H1 (cell line): ENCODE results near the gene INAVA. TPM values are rescaled to one million over a fixed set of nuclear protein-coding genes. Genes with fewer than 3 reads are reported as not detected.
A peak's percentile ranks its signal among the peaks of the same experiment; 100 is the strongest.

Experiments used
- CBX5 ChIP-seq: fragments of 300-800, 300-1000 bp; sonication (generic); IDR thresholded peaks from 2 replicates; pipeline ENCODE4 v1.7.1; 2016; ENCODE audit warnings: antibody characterized with exemption, low read length, low read depth
- CBX8 ChIP-seq: fragments of 300-800, 300-1000 bp; sonication (generic); IDR thresholded peaks from 2 replicates; pipeline ENCODE4 v1.7.1; 2016; ENCODE audit warnings: low read depth, low read length, borderline replicate concordance
- CHD1 ChIP-seq: IDR thresholded peaks from 2 replicates; pipeline ENCODE4 v1.6.1; 2012; ENCODE audit warnings: low read depth, low read length, improper control_type of control experiment
- E2F6 ChIP-seq: IDR thresholded peaks from 2 replicates; pipeline ENCODE4 v1.6.1; 2012; ENCODE audit warnings: inconsistent platforms
- RFX5 ChIP-seq: IDR thresholded peaks from 2 replicates; pipeline ENCODE4 v1.6.1; 2011; ENCODE audit warnings: low read depth, low read length, improper control_type of control experiment, borderline replicate concordance
- SAP30 ChIP-seq: fragments of 300-600 bp; sonication (generic); IDR thresholded peaks from 2 replicates; pipeline ENCODE4 v1.7.1; 2012; ENCODE audit warnings: low read length, moderate library complexity, mild to moderate bottlenecking, inconsistent platforms; ENCODE audit not compliant: insufficient read depth, insufficient replicate concordance
- SIN3A ChIP-seq, 2 experiments: IDR thresholded peaks in 1 of 2; conservative IDR thresholded peaks in 1 of 2; 2 replicates each; pipeline ENCODE4 v1.6.1; 2011 to 2012; ENCODE audit warnings: low read length in 2 of 2, improper control_type of control experiment in 1 of 2, low read depth in 1 of 2, mild to moderate bottlenecking in 1 of 2
- SP4 ChIP-seq: IDR thresholded peaks from 2 replicates; pipeline ENCODE4 v1.6.1; 2012; ENCODE audit warnings: low read length, inconsistent platforms
- SRF ChIP-seq: IDR thresholded peaks from 2 replicates; pipeline ENCODE4 v1.6.1; 2011; ENCODE audit warnings: mild to moderate bottlenecking, low read depth, low read length, moderate library complexity
- YY1 ChIP-seq: IDR thresholded peaks from 2 replicates; pipeline ENCODE4 v1.6.1; 2011; ENCODE audit warnings: low read depth, mild to moderate bottlenecking, low read length
- polyA plus RNA-seq, 7 experiments: library from polyadenylated mRNA; depleted of rRNA in 3 of 7; stranded (reverse) in 5 of 7; unstranded in 2 of 7; fragments of >200 nt in 5 of 7; fragments of 200-250 nt in 2 of 7; gene quantifications; 1 replicate in 5 of 7; 2 replicates in 1 of 7; 4 replicates in 1 of 7; pipeline versions ENCODE4 v1.2.1 to v1.2.3, GENCODE V29; 2011 to 2013; ENCODE audit warnings: missing spikeins in 2 of 7, mixed read lengths in 2 of 7
- total RNA-seq: library from RNA; stranded (reverse); fragmentation: NEBNext Ultra II Directional; extraction: Animal tissue kit (Norgen Biotek cat#: 25700); gene quantifications from 2 replicates; pipeline ENCODE4 v1.2.1, GENCODE V29; 2021
- TF ChIP-seq, protein P1 (sequence below): fragments of 300-600 bp; sonication (generic); IDR thresholded peaks from 2 replicates; pipeline ENCODE4 v1.7.1; 2012; ENCODE audit warnings: low read length, moderate library complexity, mild to moderate bottlenecking, inconsistent platforms; ENCODE audit not compliant: insufficient replicate concordance

INAVA gene
- total and polyA plus RNA-seq, 2 of the 8 experiments (the other 6 are each of a cell fraction or from before 2014, with no cell fraction given), result 46.8 to 49.3 TPM

DNA sequence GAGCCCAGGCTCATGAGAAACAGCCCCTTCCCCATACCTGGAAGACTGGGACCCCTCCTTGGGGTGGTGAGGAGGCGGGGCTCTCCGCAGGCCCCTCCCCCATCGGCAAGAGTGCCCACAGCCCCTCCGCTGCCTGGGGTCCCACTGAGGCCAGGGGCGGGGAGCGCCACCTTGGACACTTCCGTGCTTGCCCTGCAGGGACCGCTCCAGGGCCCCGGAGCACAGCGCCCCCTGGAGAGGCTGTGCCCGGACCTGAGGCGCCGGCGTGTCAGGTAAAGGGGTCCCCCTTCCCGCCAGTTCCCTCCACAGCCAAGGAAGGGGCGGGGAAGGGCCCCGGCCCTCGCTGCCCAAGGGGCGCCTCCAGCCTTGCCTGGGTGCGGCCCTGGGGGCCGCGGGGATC, 21.5 kb downstream of the INAVA start (continued):
- TF ChIP-seq SP4, result no peak
- TF ChIP-seq CBX5, result no peak
- no peak for TF ChIP-seq CHD1
- TF ChIP-seq E2F6, result peak; percentile 71; the same call in 1 of the 2 replicates
- no peak for TF ChIP-seq SRF
- no peak for TF ChIP-seq CBX8
- no peak for TF ChIP-seq YY1
- TF ChIP-seq, protein P1, sequence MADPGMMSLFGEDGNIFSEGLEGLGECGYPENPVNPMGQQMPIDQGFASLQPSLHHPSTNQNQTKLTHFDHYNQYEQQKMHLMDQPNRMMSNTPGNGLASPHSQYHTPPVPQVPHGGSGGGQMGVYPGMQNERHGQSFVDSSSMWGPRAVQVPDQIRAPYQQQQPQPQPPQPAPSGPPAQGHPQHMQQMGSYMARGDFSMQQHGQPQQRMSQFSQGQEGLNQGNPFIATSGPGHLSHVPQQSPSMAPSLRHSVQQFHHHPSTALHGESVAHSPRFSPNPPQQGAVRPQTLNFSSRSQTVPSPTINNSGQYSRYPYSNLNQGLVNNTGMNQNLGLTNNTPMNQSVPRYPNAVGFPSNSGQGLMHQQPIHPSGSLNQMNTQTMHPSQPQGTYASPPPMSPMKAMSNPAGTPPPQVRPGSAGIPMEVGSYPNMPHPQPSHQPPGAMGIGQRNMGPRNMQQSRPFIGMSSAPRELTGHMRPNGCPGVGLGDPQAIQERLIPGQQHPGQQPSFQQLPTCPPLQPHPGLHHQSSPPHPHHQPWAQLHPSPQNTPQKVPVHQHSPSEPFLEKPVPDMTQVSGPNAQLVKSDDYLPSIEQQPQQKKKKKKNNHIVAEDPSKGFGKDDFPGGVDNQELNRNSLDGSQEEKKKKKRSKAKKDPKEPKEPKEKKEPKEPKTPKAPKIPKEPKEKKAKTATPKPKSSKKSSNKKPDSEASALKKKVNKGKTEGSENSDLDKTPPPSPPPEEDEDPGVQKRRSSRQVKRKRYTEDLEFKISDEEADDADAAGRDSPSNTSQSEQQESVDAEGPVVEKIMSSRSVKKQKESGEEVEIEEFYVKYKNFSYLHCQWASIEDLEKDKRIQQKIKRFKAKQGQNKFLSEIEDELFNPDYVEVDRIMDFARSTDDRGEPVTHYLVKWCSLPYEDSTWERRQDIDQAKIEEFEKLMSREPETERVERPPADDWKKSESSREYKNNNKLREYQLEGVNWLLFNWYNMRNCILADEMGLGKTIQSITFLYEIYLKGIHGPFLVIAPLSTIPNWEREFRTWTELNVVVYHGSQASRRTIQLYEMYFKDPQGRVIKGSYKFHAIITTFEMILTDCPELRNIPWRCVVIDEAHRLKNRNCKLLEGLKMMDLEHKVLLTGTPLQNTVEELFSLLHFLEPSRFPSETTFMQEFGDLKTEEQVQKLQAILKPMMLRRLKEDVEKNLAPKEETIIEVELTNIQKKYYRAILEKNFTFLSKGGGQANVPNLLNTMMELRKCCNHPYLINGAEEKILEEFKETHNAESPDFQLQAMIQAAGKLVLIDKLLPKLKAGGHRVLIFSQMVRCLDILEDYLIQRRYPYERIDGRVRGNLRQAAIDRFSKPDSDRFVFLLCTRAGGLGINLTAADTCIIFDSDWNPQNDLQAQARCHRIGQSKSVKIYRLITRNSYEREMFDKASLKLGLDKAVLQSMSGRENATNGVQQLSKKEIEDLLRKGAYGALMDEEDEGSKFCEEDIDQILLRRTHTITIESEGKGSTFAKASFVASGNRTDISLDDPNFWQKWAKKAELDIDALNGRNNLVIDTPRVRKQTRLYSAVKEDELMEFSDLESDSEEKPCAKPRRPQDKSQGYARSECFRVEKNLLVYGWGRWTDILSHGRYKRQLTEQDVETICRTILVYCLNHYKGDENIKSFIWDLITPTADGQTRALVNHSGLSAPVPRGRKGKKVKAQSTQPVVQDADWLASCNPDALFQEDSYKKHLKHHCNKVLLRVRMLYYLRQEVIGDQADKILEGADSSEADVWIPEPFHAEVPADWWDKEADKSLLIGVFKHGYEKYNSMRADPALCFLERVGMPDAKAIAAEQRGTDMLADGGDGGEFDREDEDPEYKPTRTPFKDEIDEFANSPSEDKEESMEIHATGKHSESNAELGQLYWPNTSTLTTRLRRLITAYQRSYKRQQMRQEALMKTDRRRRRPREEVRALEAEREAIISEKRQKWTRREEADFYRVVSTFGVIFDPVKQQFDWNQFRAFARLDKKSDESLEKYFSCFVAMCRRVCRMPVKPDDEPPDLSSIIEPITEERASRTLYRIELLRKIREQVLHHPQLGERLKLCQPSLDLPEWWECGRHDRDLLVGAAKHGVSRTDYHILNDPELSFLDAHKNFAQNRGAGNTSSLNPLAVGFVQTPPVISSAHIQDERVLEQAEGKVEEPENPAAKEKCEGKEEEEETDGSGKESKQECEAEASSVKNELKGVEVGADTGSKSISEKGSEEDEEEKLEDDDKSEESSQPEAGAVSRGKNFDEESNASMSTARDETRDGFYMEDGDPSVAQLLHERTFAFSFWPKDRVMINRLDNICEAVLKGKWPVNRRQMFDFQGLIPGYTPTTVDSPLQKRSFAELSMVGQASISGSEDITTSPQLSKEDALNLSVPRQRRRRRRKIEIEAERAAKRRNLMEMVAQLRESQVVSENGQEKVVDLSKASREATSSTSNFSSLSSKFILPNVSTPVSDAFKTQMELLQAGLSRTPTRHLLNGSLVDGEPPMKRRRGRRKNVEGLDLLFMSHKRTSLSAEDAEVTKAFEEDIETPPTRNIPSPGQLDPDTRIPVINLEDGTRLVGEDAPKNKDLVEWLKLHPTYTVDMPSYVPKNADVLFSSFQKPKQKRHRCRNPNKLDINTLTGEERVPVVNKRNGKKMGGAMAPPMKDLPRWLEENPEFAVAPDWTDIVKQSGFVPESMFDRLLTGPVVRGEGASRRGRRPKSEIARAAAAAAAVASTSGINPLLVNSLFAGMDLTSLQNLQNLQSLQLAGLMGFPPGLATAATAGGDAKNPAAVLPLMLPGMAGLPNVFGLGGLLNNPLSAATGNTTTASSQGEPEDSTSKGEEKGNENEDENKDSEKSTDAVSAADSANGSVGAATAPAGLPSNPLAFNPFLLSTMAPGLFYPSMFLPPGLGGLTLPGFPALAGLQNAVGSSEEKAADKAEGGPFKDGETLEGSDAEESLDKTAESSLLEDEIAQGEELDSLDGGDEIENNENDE, result no peak
- no peak for TF ChIP-seq RFX5
- TF ChIP-seq SIN3A (conservative IDR thresholded peaks at IDR 0.05 in 1 of 2, IDR thresholded peaks at IDR 0.05 in 1 of 2; ENCODE audit: low read depth in 1 of 2, low read length in 2 of 2), result no peak
- no peak for TF ChIP-seq SAP30
